ENCODE data around the gene MIB2.

DNA sequence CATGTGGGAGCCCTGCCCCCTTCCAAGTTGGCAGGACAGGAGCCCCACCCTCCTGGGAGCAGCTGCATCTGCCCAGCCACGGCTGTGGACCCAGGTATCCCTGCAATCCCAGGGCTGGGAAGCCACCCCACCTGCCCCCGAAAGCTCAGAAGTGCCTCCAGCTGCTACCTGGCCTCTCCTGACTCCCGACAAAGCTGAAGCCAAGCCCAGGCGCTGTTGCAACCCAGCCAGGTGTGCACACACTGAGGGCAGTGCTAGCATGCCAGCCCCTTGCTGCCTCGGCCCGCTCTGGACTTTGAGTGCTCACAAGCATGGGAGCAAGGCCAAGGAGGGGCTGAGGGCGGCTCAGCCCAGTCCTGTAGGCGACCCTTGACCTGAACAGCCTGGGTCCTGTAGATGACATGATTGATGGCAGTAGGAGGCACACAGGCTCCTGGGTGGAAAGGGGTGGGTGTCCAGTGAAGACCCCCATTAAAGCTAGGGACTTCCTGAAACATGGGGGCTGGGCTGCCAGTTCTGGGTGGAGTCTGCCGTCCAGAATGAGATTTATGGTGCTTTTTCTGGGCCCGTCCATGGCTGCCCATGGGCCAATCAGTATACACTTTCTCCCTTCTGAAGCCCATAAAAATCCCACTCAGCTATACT is 37.8 kb upstream of the MIB2 start:
- TF ChIP-seq POLR2A (IDR thresholded peaks at IDR 0.05; ENCODE audit: low read depth, low read length) (no peak), POLR2AphosphoS5 (IDR thresholded peaks at IDR 0.05; ENCODE audit: low read depth, low read length) (no peak)

Data from GM12892 (cell line).